MCF 10A (cell line): ENCODE results near the gene LGALS3. TPM values are rescaled to one million over a fixed set of nuclear protein-coding genes. Genes with fewer than 3 reads are reported as not detected.

Experiments
- BruUV-seq: library from RNA; stranded (reverse); fragments of 400-500 nt; replicated peaks from 2 replicates; lab custom pipeline; 2021; lab: Mats Ljungman, UMichigan
- CTCF ChIA-PET: fragments of 300-600 bp; sonication (Branson Sonifier 250); formaldehyde crosslinking; extraction: SDS; loops from one replicate; lab custom pipeline; 2021; ENCODE audit warnings: antibody characterized with exemption, inconsistent platforms; lab: Yijun Ruan, JAX
- POLR2A ChIA-PET: fragments of 300-600, 350-650 bp; sonication (Branson Sonifier 250); formaldehyde crosslinking; extraction: SDS; loops from one replicate; lab custom pipeline; 2020; ENCODE audit warnings: antibody characterized with exemption, inconsistent platforms; lab: Yijun Ruan, JAX
- DNase-seq: peaks from one replicate; pipeline ENCODE4 v3.0.0-alpha.2; 2018; ENCODE audit not compliant: unreplicated experiment
- H3K27ac Mint-ChIP-seq: one replicate; pipeline ENCODE4 v1.8.0; 2022; ENCODE audit warnings: mild to moderate bottlenecking, low read depth, mixed read lengths; ENCODE audit not compliant: unreplicated experiment
- H3K27me3 Mint-ChIP-seq: one replicate; pipeline ENCODE4 v1.8.0; 2022; ENCODE audit warnings: mixed read lengths; ENCODE audit not compliant: insufficient read depth, unreplicated experiment
- H3K36me3 Mint-ChIP-seq: one replicate; pipeline ENCODE4 v1.8.0; 2022; ENCODE audit warnings: mild to moderate bottlenecking, moderate library complexity, mixed read lengths; ENCODE audit not compliant: insufficient read depth, unreplicated experiment
- H3K4me1 Mint-ChIP-seq: one replicate; pipeline ENCODE4 v1.8.0; 2022; ENCODE audit warnings: mixed read lengths; ENCODE audit not compliant: insufficient read depth, unreplicated experiment
- H3K4me3 Mint-ChIP-seq: one replicate; pipeline ENCODE4 v1.8.0; 2022; ENCODE audit warnings: mild to moderate bottlenecking, moderate library complexity, mixed read lengths; ENCODE audit not compliant: unreplicated experiment
- H3K9me3 Mint-ChIP-seq: one replicate; pipeline ENCODE4 v1.8.0; 2022; ENCODE audit warnings: mixed read lengths; ENCODE audit not compliant: unreplicated experiment
- intact Hi-C: fragments of 100-400 bp; cut with micrococcal nuclease; formaldehyde crosslinking; loops from 2 replicates; pipeline ENCODE4 v1.14.1; 2022
- total RNA-seq: library from RNA; stranded (reverse); gene quantifications from 2 replicates; pipeline ENCODE4 v1.2.3, GENCODE V29; 2022
- TF ChIP-seq, protein P1 (sequence below): fragments of 200-600 bp; IDR thresholded peaks from one replicate; pipeline ENCODE4 v1.8.0; 2022; ENCODE audit warnings: antibody characterized with exemption, mild to moderate bottlenecking; ENCODE audit not compliant: unreplicated experiment

Gene LGALS3
- total RNA-seq, 1 experiment from 2014 or later, result 154 TPM

DNA sequence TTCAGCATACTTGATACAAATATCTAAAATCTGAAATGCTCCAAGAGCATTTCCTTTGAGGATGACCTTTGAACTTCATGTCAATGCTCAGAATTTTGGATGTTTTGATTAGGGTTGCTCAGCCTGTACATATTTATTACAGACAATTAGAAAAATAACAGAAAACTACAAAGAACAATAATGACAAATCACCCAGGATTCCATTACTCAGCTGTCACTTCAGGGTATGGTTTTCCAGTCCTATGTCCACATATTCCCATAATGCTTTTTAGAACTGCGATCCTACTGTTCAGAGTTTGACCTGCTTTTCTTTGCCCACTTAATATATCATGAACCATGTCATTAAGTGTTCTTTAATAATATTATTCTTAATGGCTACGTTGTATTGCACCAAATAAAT lies 51.0 kb downstream of the LGALS3 start:
- DNase-seq, result no peak
- Mint-ChIP-seq H3K4me3 (no peak overlapping the region), H3K36me3 (peaks cover 23% of the 10 kb centered on the region), H3K27ac (no peak overlapping the region), H3K4me1 (no peaks in the 10 kb centered on the region), H3K9me3 (no peaks in the 10 kb centered on the region), H3K27me3 (no peaks in the 10 kb centered on the region)
- BruUV-seq, result no TSS peak
- TF ChIP-seq, protein P1, sequence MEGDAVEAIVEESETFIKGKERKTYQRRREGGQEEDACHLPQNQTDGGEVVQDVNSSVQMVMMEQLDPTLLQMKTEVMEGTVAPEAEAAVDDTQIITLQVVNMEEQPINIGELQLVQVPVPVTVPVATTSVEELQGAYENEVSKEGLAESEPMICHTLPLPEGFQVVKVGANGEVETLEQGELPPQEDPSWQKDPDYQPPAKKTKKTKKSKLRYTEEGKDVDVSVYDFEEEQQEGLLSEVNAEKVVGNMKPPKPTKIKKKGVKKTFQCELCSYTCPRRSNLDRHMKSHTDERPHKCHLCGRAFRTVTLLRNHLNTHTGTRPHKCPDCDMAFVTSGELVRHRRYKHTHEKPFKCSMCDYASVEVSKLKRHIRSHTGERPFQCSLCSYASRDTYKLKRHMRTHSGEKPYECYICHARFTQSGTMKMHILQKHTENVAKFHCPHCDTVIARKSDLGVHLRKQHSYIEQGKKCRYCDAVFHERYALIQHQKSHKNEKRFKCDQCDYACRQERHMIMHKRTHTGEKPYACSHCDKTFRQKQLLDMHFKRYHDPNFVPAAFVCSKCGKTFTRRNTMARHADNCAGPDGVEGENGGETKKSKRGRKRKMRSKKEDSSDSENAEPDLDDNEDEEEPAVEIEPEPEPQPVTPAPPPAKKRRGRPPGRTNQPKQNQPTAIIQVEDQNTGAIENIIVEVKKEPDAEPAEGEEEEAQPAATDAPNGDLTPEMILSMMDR, result no peak
- intact Hi-C loops, result no loop called here
- ChIA-PET CTCF (interaction anchor here (0.6 kb wide), 1 partner anchor 95 kb away, joined by 3 read pairs; no protein-coding TSS in a partner anchor), POLR2A (interaction anchor here (0.6 kb wide), 1 partner anchor 77 kb away, joined by 3 read pairs; no protein-coding TSS in a partner anchor)

DNA sequence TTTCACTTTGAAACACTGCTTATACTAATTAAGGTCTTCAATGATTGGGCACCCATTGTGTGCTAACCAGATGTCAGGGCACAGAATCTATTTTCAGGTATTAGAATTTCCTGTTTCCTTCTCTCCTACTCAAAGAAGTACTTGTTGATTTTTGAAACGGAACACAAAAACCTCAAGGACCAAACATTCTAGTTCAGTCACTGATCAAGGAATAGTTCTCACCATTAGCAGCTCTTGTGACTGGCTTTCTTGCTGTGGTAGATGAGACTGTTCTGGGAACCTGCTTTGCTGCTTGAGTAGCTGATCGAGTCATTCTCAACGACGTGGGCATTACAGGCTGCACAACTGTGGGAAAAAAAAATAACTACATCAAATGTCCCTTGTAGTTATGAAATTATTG lies 51.4 kb downstream of the LGALS3 start:
- intact Hi-C loops, result no loop called here
- DNase-seq, result no peak
- Mint-ChIP-seq H3K4me3 (no peak overlapping the region), H3K36me3 (peaks cover 23% of the 10 kb centered on the region), H3K9me3 (no peaks in the 10 kb centered on the region), H3K27me3 (no peaks in the 10 kb centered on the region), H3K4me1 (no peaks in the 10 kb centered on the region), H3K27ac (no peak overlapping the region)
- no TSS peak for BruUV-seq
- TF ChIP-seq, protein P1, result no peak
- CTCF ChIA-PET, result interaction anchor here (0.5 to 0.9 kb wide), 4 partner anchors 10 to 99 kb away, joined by 3 read pairs; no protein-coding TSS in a partner anchor
- POLR2A ChIA-PET, result interaction anchor here (0.6 to 0.7 kb wide), 2 partner anchors 76 to 173 kb away, joined by 3 read pairs; no protein-coding TSS in a partner anchor

DNA sequence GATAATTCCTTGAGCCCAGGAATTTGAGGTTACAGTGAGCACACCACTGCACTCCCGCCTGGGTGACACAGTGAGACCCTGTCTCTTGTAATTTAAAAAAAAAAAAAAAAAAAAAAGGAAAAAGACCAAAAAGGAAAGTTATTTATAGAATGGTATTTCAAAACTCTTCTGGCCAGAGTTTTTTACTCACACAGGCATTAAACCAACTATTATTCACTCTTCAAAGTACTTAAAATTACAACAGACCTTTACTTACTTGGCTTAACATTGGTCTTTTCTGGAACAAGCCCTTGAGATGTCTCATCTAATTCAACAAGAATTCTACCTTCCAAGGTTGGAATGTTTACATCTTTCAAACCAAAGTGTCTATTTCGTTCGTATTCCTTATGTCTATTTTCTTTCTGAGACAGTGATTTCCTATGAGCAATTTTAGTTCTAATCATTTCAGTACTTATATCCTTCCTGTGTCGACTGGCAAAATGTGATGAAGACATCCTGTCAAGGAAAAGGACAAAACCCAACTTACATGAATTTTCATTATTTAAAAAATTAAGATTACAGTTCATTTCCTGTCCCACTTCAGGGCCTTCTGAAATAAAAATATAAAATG lies 59.7 kb downstream of the LGALS3 start:
- intact Hi-C loops, result no loop called here
- BruUV-seq, result no TSS peak
- ChIA-PET POLR2A (interaction anchor here (0.6 to 1.3 kb wide), 6 partner anchors 13 to 299 kb away, joined by 3 to 4 read pairs (median 3); no protein-coding TSS in a partner anchor), CTCF (no interaction called here)
- peaks cover 24% of the 10 kb centered on the region for H3K4me1 Mint-ChIP-seq
- no peak overlapping the region for H3K27ac Mint-ChIP-seq
- TF ChIP-seq, protein P1, result no peak
- H3K4me3 Mint-ChIP-seq, result peak overlapping the region; percentile 100
- no peaks in the 10 kb centered on the region for H3K9me3 Mint-ChIP-seq
- peaks cover 13% of the 10 kb centered on the region for H3K36me3 Mint-ChIP-seq
- DNase-seq, result no peak
- H3K27me3 Mint-ChIP-seq, result no peaks in the 10 kb centered on the region

DNA sequence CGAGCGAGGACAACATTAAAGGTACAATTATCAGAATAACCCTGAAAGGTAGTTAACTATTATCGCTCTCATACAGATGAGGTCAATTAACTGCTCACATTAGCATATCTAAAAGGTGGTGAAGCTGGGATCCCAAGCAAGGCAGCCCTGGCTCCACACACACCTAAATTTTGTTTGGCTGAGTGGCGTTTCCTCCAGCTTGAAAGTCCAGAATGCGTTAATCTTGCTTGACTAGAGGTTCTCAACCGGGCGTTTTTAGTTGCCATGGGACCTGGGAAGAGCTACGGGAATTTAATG lies 61.8 kb downstream of the LGALS3 start:
- BruUV-seq, result no TSS peak
- TF ChIP-seq, protein P1, result no peak
- Mint-ChIP-seq H3K27ac (peak overlapping the region; percentile 76), H3K27me3 (no peaks in the 10 kb centered on the region), H3K4me3 (peak overlapping the region; percentile 100), H3K9me3 (no peaks in the 10 kb centered on the region), H3K36me3 (peaks cover 7% of the 10 kb centered on the region), H3K4me1 (peaks cover 24% of the 10 kb centered on the region)
- peak; percentile 41 for DNase-seq
- POLR2A ChIA-PET, result interaction anchor here (0.8 to 1.8 kb wide), 4 partner anchors 11 to 164 kb away, joined by 3 to 9 read pairs (median 6); partner anchors contain the start of genes SOCS4 and WDHD1
- intact Hi-C loops, result no loop called here
- CTCF ChIA-PET, result interaction anchor here (1.0 to 1.5 kb wide), 3 partner anchors 8 to 163 kb away, joined by 3 to 4 read pairs (median 4); no protein-coding TSS in a partner anchor
